H9 (cell line): Measurements from ENCODE around the gene FSTL4. TPM values are rescaled to one million over a fixed set of nuclear protein-coding genes. Genes with fewer than 3 reads are reported as not detected.

Source experiments
- DNase-seq: peaks from one replicate; pipeline ENCODE4 v3.0.0-alpha.2; 2017
- H2AFZ ChIP-seq: one replicate; pipeline ENCODE4 v1.6.1; 2013; ENCODE audit warnings: mild to moderate bottlenecking, low read length, control low read depth, moderate library complexity
- H2AK5ac ChIP-seq: 2 replicates; pipeline ENCODE4 v1.6.1; 2013; ENCODE audit warnings: low read length, control low read depth, mixed read lengths; ENCODE audit not compliant: insufficient read length
- H2BK120ac ChIP-seq: one replicate; pipeline ENCODE4 v1.6.1; 2013; ENCODE audit warnings: low read depth, mild to moderate bottlenecking, low read length, control low read depth, inconsistent platforms; ENCODE audit not compliant: poor library complexity, severe bottlenecking
- H2BK12ac ChIP-seq: 2 replicates; pipeline ENCODE4 v1.6.1; 2013; ENCODE audit warnings: low read length, control low read depth, mixed read lengths, low read depth; ENCODE audit not compliant: insufficient read length
- H2BK15ac ChIP-seq: 2 replicates; pipeline ENCODE4 v1.6.1; 2013; ENCODE audit warnings: low read depth, low read length, control low read depth
- H2BK20ac ChIP-seq: one replicate; pipeline ENCODE4 v1.6.1; 2013; ENCODE audit warnings: low read depth, mild to moderate bottlenecking, low read length, control low read depth, inconsistent platforms; ENCODE audit not compliant: poor library complexity, severe bottlenecking
- H2BK5ac ChIP-seq: 2 replicates; pipeline ENCODE4 v1.6.1; 2013; ENCODE audit warnings: low read length, control low read depth, mixed read lengths; ENCODE audit not compliant: insufficient read length
- H3K14ac ChIP-seq: 2 replicates; pipeline ENCODE4 v1.6.1; 2013; ENCODE audit warnings: low read length, control low read depth; ENCODE audit not compliant: insufficient read depth
- H3K18ac ChIP-seq: 2 replicates; pipeline ENCODE4 v1.6.1; 2013; ENCODE audit warnings: low read depth, mild to moderate bottlenecking, mixed read lengths, low read length, control low read depth; ENCODE audit not compliant: insufficient read length
- H3K23ac ChIP-seq: 2 replicates; pipeline ENCODE4 v1.6.1; 2013; ENCODE audit warnings: low read length, control low read depth, mixed read lengths, low read depth; ENCODE audit not compliant: insufficient read length
- H3K23me2 ChIP-seq: 2 replicates; pipeline ENCODE4 v1.6.1; 2013; ENCODE audit warnings: low read depth, mild to moderate bottlenecking, mixed read lengths, low read length, control low read depth; ENCODE audit not compliant: insufficient read length, poor library complexity, severe bottlenecking
- H3K27ac ChIP-seq: 2 replicates; pipeline ENCODE4 v1.5.1; 2013; ENCODE audit warnings: low read length, control low read depth, mixed read lengths, low read depth; ENCODE audit not compliant: insufficient read length
- H3K27me3 ChIP-seq: 2 replicates; pipeline ENCODE4 v1.6.1; 2013; ENCODE audit warnings: low read length, control low read depth, inconsistent platforms; ENCODE audit not compliant: insufficient read depth
- H3K4ac ChIP-seq: 2 replicates; pipeline ENCODE4 v1.6.1; 2013; ENCODE audit warnings: low read depth, mild to moderate bottlenecking, control low read depth, inconsistent platforms, low read length, moderate library complexity
- H3K4me1 ChIP-seq: 2 replicates; pipeline ENCODE4 v1.6.1; 2013; ENCODE audit warnings: low read length, control low read depth, inconsistent platforms; ENCODE audit not compliant: insufficient read depth
- H3K4me2 ChIP-seq: 2 replicates; pipeline ENCODE4 v1.6.1; 2013; ENCODE audit warnings: low read length, control low read depth, mixed read lengths; ENCODE audit not compliant: insufficient read length, insufficient read depth
- H3K56ac ChIP-seq: 2 replicates; pipeline ENCODE4 v1.6.1; 2013; ENCODE audit warnings: low read depth, mild to moderate bottlenecking, mixed read lengths, low read length, control low read depth; ENCODE audit not compliant: insufficient read length
- H3K79me1 ChIP-seq: 2 replicates; pipeline ENCODE4 v1.6.1; 2013; ENCODE audit warnings: low read depth, mild to moderate bottlenecking, moderate library complexity, low read length, control low read depth, inconsistent platforms; ENCODE audit not compliant: insufficient read depth, poor library complexity, severe bottlenecking
- H3K79me2 ChIP-seq: 2 replicates; pipeline ENCODE4 v1.6.1; 2013; ENCODE audit warnings: low read length, control low read depth, inconsistent platforms; ENCODE audit not compliant: insufficient read depth
- H3K9ac ChIP-seq: 2 replicates; pipeline ENCODE4 v1.6.1; 2013; ENCODE audit warnings: low read length, control low read depth, mixed read lengths; ENCODE audit not compliant: insufficient read length; ENCODE audit errors: extremely low read depth
- H3K9me3 ChIP-seq: one replicate; pipeline ENCODE4 v1.6.1; 2013; ENCODE audit warnings: low read depth, low read length, inconsistent platforms; ENCODE audit not compliant: control insufficient read depth
- H3T11ph ChIP-seq: one replicate; pipeline ENCODE4 v1.6.1; 2013; ENCODE audit warnings: mild to moderate bottlenecking, low read length, control low read depth, inconsistent platforms
- H4K20me1 ChIP-seq: one replicate; pipeline ENCODE4 v1.6.1; 2013; ENCODE audit not compliant: control insufficient read depth, insufficient read length, insufficient read depth
- H4K5ac ChIP-seq: 2 replicates; pipeline ENCODE4 v1.6.1; 2013; ENCODE audit warnings: low read depth, mild to moderate bottlenecking, mixed read lengths, low read length, control low read depth; ENCODE audit not compliant: insufficient read length
- H4K8ac ChIP-seq: replicated peaks from 2 replicates; pipeline ENCODE4 v1.6.1; 2013; ENCODE audit warnings: low read length, control low read depth, mixed read lengths, low read depth; ENCODE audit not compliant: insufficient read length
- H4K91ac ChIP-seq: 2 replicates; pipeline ENCODE4 v1.6.1; 2013; ENCODE audit warnings: low read depth, mild to moderate bottlenecking, moderate library complexity, mixed read lengths, low read length, control low read depth; ENCODE audit not compliant: insufficient read length
- H3K27ac Mint-ChIP-seq, 3 experiments: 2 replicates in 2 of 3; 3 replicates in 1 of 3; pipeline ENCODE4 v1.8.0; 2020 to 2021; ENCODE audit warnings: mixed read lengths in 3 of 3, mild to moderate bottlenecking in 1 of 3, moderate library complexity in 1 of 3
- H3K27me3 Mint-ChIP-seq: 2 replicates; pipeline ENCODE4 v1.8.0; 2021; ENCODE audit warnings: low read depth, mild to moderate bottlenecking, moderate library complexity, mixed read lengths
- H3K36me3 Mint-ChIP-seq, 3 experiments: 2 replicates in 2 of 3; 3 replicates in 1 of 3; pipeline ENCODE4 v1.8.0; 2020 to 2021; ENCODE audit warnings: low read depth in 3 of 3, mixed read lengths in 3 of 3; ENCODE audit not compliant: insufficient read depth in 1 of 3
- H3K4me1 Mint-ChIP-seq, 2 experiments: 2 replicates each; pipeline ENCODE4 v1.8.0; 2020; ENCODE audit warnings: mixed read lengths in 2 of 2
- H3K4me3 Mint-ChIP-seq, 2 experiments: 2 replicates in 1 of 2; 3 replicates in 1 of 2; pipeline ENCODE4 v1.8.0; 2020 to 2021; ENCODE audit warnings: mild to moderate bottlenecking in 2 of 2, mixed read lengths in 2 of 2, moderate library complexity in 1 of 2
- H3K9me3 Mint-ChIP-seq, 2 experiments: 2 replicates in 1 of 2; 3 replicates in 1 of 2; pipeline ENCODE4 v1.8.0; 2020; ENCODE audit warnings: mild to moderate bottlenecking in 2 of 2, mixed read lengths in 2 of 2, moderate library complexity in 1 of 2
- WGBS: extraction: QIAGEN DNeasy Blood & Tissue Kit; methylation state at CpG from one replicate; pipeline ENCODE4 v1.1.7; 2013; ENCODE audit warnings: missing lambda C conversion rate, low lambda C conversion rate, mixed read lengths; ENCODE audit not compliant: insufficient read length; ENCODE audit errors: extremely low coverage; 5-methylcytosine and 5-hydroxymethylcytosine counted together
- microRNA-seq: library from miRNA; unstranded; fragments of <30 nt; microRNA quantifications from one replicate; pipeline ENCODE4, GENCODE V29; 2020; ENCODE audit warnings: borderline microRNAs expressed
- total RNA-seq: library from RNA; stranded (reverse); gene quantifications from 2 replicates; pipeline ENCODE4 v1.2.1, GENCODE V29; 2021
- TF ChIP-seq, protein P1 (sequence below): fragments of 200-600 bp; sonication (generic); conservative IDR thresholded peaks from 3 replicates; pipeline ENCODE4 v1.8.0; 2021; ENCODE audit warnings: antibody characterized with exemption, mild to moderate bottlenecking

FSTL4 gene
- total RNA-seq, 1 experiment from 2014 or later = 5.7 TPM

DNA sequence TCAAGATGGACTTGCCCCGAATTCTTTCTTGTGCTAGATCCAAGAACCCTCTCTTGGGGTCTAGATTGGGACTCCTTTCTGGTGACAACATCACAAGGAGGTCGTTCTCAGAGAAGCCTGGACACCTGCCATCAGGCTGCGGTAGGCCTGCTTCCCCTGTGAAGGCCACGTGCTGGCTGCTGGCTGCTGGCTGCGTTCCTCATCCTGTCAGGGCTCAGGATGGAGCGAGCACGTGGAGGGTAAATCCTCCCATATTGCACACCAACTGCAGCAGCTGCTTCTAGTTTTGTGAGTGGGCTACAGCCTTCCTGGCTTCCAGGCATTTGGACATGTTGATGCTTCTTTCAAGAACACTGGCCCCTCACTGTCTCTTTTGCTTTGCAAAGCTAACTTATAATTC lies 464.9 kb downstream of the FSTL4 start:
- Histone ChIP-seq H3K4ac (no peak overlapping the region), H3K23ac (no peak overlapping the region), H3K79me2 (no peaks in the 10 kb centered on the region), H4K20me1 (no peaks in the 10 kb centered on the region), H2BK15ac (no peak overlapping the region), H3K23me2 (no peaks in the 10 kb centered on the region), H2AK5ac (no peak overlapping the region), H4K8ac (no peak overlapping the region), H2AFZ (no peak overlapping the region), H3K4me1 (no peaks in the 10 kb centered on the region), H3K18ac (no peak overlapping the region), H3T11ph (no peak overlapping the region), H3K9ac (no peak overlapping the region), H2BK20ac (no peak overlapping the region), H3K4me2 (no peak overlapping the region), H2BK120ac (no peak overlapping the region), H2BK12ac (no peak overlapping the region), H4K5ac (no peak overlapping the region), H3K9me3 (no peaks in the 10 kb centered on the region), H2BK5ac (no peak overlapping the region), H3K56ac (no peak overlapping the region), H4K91ac (no peak overlapping the region), H3K14ac (no peak overlapping the region), H3K27ac (no peak overlapping the region), H3K79me1 (no peaks in the 10 kb centered on the region), H3K27me3 (no peaks in the 10 kb centered on the region; the same call in 1 of the 2 replicates)
- Mint-ChIP-seq H3K27ac (no peak overlapping the region), H3K9me3 (peaks cover 8 to 11% of the 10 kb centered on the region in 2 experiments; a peak in 4 of 5 replicates), H3K4me3 (no peak overlapping the region), H3K27me3 (peaks cover 1% of the 10 kb centered on the region; the same call in 1 of the 2 replicates), H3K4me1 (peaks cover 6 to 7% of the 10 kb centered on the region in 2 experiments; a peak in 3 of 4 replicates), H3K36me3 (peaks cover 0 to 6% (median 4%) of the 10 kb centered on the region in 3 experiments; a peak in 4 of 7 replicates)
- TF ChIP-seq, protein P1, sequence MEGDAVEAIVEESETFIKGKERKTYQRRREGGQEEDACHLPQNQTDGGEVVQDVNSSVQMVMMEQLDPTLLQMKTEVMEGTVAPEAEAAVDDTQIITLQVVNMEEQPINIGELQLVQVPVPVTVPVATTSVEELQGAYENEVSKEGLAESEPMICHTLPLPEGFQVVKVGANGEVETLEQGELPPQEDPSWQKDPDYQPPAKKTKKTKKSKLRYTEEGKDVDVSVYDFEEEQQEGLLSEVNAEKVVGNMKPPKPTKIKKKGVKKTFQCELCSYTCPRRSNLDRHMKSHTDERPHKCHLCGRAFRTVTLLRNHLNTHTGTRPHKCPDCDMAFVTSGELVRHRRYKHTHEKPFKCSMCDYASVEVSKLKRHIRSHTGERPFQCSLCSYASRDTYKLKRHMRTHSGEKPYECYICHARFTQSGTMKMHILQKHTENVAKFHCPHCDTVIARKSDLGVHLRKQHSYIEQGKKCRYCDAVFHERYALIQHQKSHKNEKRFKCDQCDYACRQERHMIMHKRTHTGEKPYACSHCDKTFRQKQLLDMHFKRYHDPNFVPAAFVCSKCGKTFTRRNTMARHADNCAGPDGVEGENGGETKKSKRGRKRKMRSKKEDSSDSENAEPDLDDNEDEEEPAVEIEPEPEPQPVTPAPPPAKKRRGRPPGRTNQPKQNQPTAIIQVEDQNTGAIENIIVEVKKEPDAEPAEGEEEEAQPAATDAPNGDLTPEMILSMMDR = no peak
- DNase-seq = no peak
- WGBS = no CpG with 5 or more reads among the region's 7 CpGs

Small RNAs within 50 kb of the gene (microRNA-seq; reads per million reads assigned to microRNA genes)
- gene MIR1289-2 = not detected
